Measurements from ENCODE around the gene CYBA.

DNA sequence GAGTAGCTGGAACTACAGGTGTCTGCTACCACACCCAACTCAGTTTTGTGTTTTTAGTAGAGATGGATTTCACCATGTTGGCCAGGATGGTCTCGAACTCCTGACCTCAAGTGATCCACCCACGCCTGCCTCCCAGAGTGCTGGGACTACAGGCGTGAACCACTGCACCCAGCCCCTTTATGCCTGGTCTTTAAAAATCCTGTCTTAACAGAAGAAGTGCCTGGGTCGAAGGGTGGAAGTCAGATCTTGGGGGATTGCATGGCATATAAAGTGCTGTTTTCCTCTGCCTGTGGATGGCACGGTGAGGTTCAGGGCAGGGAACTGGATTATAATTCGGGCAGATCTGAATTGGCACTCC, 50.3 kb downstream of the CYBA start:
- TF ChIP-seq POLR2AphosphoS5 (IDR thresholded peaks at IDR 0.05), result no peak
- TF ChIP-seq, protein P1, sequence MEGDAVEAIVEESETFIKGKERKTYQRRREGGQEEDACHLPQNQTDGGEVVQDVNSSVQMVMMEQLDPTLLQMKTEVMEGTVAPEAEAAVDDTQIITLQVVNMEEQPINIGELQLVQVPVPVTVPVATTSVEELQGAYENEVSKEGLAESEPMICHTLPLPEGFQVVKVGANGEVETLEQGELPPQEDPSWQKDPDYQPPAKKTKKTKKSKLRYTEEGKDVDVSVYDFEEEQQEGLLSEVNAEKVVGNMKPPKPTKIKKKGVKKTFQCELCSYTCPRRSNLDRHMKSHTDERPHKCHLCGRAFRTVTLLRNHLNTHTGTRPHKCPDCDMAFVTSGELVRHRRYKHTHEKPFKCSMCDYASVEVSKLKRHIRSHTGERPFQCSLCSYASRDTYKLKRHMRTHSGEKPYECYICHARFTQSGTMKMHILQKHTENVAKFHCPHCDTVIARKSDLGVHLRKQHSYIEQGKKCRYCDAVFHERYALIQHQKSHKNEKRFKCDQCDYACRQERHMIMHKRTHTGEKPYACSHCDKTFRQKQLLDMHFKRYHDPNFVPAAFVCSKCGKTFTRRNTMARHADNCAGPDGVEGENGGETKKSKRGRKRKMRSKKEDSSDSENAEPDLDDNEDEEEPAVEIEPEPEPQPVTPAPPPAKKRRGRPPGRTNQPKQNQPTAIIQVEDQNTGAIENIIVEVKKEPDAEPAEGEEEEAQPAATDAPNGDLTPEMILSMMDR (IDR thresholded peaks at IDR 0.05), result no peak

All from breast epithelium (tissue), 3 donors.